GM12878 (cell line): ENCODE data around the gene LILRB3. TPM values are rescaled to one million over a fixed set of nuclear protein-coding genes. Genes with fewer than 3 reads are reported as not detected.
A peak's percentile ranks its signal among the peaks of the same experiment; 100 is the strongest.

Experiments used
- CREM ChIP-seq: IDR thresholded peaks from 2 replicates; pipeline ENCODE4 v1.6.1; 2014; ENCODE audit warnings: antibody characterized with exemption, low read depth
- EED ChIP-seq: sonication (generic); IDR thresholded peaks from 2 replicates; pipeline ENCODE4 v1.6.1; 2016; ENCODE audit warnings: antibody characterized with exemption, low read depth
- GABPA ChIP-seq: IDR thresholded peaks from 2 replicates; pipeline ENCODE4 v1.6.1; 2014; ENCODE audit warnings: antibody characterized with exemption, low read depth, mild to moderate bottlenecking, inconsistent platforms
- LARP7 ChIP-seq: fragments of 450-650 bp; IDR thresholded peaks from 2 replicates; pipeline ENCODE4 v1.6.1; 2017; ENCODE audit warnings: mild to moderate bottlenecking
- NR2C1 ChIP-seq: fragments of 450-650 bp; IDR thresholded peaks from 2 replicates; pipeline ENCODE4 v1.6.1; 2017; ENCODE audit warnings: antibody characterized with exemption, mild to moderate bottlenecking, moderate library complexity
- NRF1 ChIP-seq: conservative IDR thresholded peaks from 2 replicates; pipeline ENCODE4 v1.6.1; 2011; ENCODE audit warnings: mild to moderate bottlenecking, low read depth, low read length, improper control_type of control experiment
- PML ChIP-seq: IDR thresholded peaks from 2 replicates; pipeline ENCODE4 v1.6.1; 2012; ENCODE audit warnings: low read length, inconsistent platforms
- POLR2AphosphoS2 ChIP-seq: IDR thresholded peaks from 2 replicates; pipeline ENCODE4 v1.6.1; 2011; ENCODE audit warnings: low read depth, mild to moderate bottlenecking, low read length, improper control_type of control experiment, moderate library complexity
- POU2F2 ChIP-seq: IDR thresholded peaks from 3 replicates; pipeline ENCODE4 v1.6.1; 2011; ENCODE audit warnings: low read depth, mild to moderate bottlenecking, low read length, borderline replicate concordance
- PRDM15 ChIP-seq: fragments of 450-650 bp; formaldehyde crosslinking; IDR thresholded peaks from 2 replicates; pipeline ENCODE4 v1.4.0; 2020; ENCODE audit warnings: mild to moderate bottlenecking, moderate library complexity
- RAD21 ChIP-seq: IDR thresholded peaks from 2 replicates; pipeline ENCODE4 v1.6.1; 2011; ENCODE audit warnings: mild to moderate bottlenecking, low read depth, low read length, moderate library complexity; ENCODE audit not compliant: insufficient read depth
- RELA ChIP-seq: fragments of 450-650 bp; IDR thresholded peaks from 2 replicates; pipeline ENCODE4 v1.8.0; 2014; ENCODE audit warnings: borderline replicate concordance; ENCODE audit not compliant: partially characterized antibody
- RFX5 ChIP-seq: IDR thresholded peaks from 2 replicates; pipeline ENCODE4 v1.6.1; 2011; ENCODE audit warnings: low read depth, low read length, improper control_type of control experiment
- SRF ChIP-seq, 2 experiments: IDR thresholded peaks; 2 replicates each; pipeline ENCODE4 v1.6.1; 2011; ENCODE audit warnings: low read depth in 2 of 2, low read length in 2 of 2, mild to moderate bottlenecking in 1 of 2, moderate library complexity in 1 of 2
- STAT3 ChIP-seq: IDR thresholded peaks from 2 replicates; pipeline ENCODE4 v1.6.1; 2011; ENCODE audit warnings: low read depth, low read length, improper control_type of control experiment
- ZNF207 ChIP-seq: fragments of 450-650 bp; IDR thresholded peaks from 2 replicates; pipeline ENCODE4 v1.6.1; 2014; ENCODE audit warnings: antibody characterized with exemption, mild to moderate bottlenecking, borderline replicate concordance
- ZNF217 ChIP-seq: fragments of 450-650 bp; IDR thresholded peaks from 2 replicates; pipeline ENCODE4 v1.6.1; 2017; ENCODE audit warnings: antibody characterized with exemption, mild to moderate bottlenecking
- ZNF687 ChIP-seq: fragments of 450-650 bp; IDR thresholded peaks from 2 replicates; pipeline ENCODE4 v1.6.1; 2017; ENCODE audit warnings: mild to moderate bottlenecking, moderate library complexity
- polyA plus RNA-seq, 11 experiments: library from polyadenylated mRNA; depleted of rRNA in 4 of 11; unstranded in 6 of 11; stranded (reverse) in 5 of 11; fragments of >200 nt; fragmentation: Nextera tagmentation in 4 of 11; fragmentation: Illumina TruSeq in 1 of 11; extraction: Ambion mirVana in 4 of 11; extraction: Trizol in 1 of 11; gene quantifications; 1 replicate in 1 of 11; 2 replicates in 10 of 11; pipeline versions ENCODE4 v1.2.1 to v1.2.3, GENCODE V29; 2011 to 2016; ENCODE audit warnings: inconsistent platforms in 2 of 11, missing spikeins in 2 of 11, low read depth in 1 of 11
- total RNA-seq, 4 experiments: library from RNA; depleted of rRNA in 3 of 4; stranded (reverse); fragments of >200 nt in 3 of 4; fragmentation: Illumina TruSeq in 1 of 4; extraction: Trizol in 1 of 4; gene quantifications; 2 replicates each; pipeline versions ENCODE4 v1.2.1 to v1.2.3, GENCODE V29; 2013 to 2021
- TF ChIP-seq, protein P1 (sequence below): fragments of 450-650 bp; IDR thresholded peaks from 2 replicates; pipeline ENCODE4 v1.6.1; 2016; ENCODE audit warnings: mild to moderate bottlenecking, moderate library complexity, borderline replicate concordance

Gene LILRB3
- total and polyA plus RNA-seq, 10 of the 15 experiments (the other 5 are each of a cell fraction or from before 2014, with no cell fraction given), result 0.04 to 1.1 (median 0.18) TPM; not detected in 1

DNA sequence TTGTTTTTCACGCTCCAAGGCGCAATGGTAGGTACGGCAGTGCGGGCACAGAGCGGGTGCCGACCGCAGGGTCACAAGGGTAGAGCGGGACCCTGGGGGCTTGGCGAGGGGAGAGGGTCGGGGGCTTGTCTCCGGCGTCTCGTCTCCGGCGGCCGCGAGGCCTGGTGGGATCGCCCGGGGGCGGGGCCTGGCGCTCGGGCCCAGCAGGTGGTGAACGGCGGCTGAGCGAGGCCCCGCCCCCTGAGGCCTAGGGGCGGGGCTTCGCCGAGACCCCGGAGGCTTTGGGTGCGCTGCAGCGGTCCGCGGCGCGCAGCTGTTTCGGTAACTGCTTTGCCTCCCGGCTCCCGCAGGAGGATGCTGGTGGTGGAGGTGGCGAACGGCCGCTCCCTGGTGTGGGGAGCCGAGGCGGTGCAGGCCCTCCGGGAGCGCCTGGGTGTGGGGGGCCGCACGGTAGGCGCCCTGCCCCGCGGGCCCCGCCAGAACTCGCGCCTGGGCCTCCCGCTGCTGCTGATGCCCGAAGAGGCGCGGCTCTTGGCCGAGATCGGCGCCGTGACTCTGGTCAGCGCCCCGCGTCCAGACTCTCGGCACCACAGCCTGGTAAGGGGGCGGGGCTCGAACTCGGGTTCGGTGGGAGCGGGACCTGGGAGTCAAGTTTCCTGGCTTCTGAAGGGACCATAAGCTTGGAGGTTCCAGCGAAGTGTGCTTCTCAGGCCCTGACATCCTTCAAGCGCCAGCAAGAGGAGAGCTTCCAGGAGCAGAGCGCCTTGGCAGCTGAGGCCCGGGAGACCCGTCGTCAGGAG, 31.6 kb downstream of the LILRB3 start, which contains the start of gene TSEN34 (continued):
- TF ChIP-seq PRDM15 (CRISPR knock-in tag) (no peak), ZNF207 (peak; percentile 78), RFX5 (no peak), EED (no peak), LARP7 (peak; percentile 91), RELA (no peak), PML (no peak), NRF1 (0 out of 2 replicates have a peak, but pooled peaks have one; percentile 31), POLR2AphosphoS2 (no peak), POU2F2 (no peak), CREM (no peak), STAT3 (no peak), ZNF217 (no peak), ZNF687 (no peak; the same call in 1 of the 2 replicates), GABPA (no peak), RAD21 (no peak), SRF (IDR thresholded peaks at IDR 0.05; ENCODE audit: low read depth in 2 of 2, low read length in 2 of 2) (no peak), NR2C1 (no peak)
- TF ChIP-seq, protein P1, sequence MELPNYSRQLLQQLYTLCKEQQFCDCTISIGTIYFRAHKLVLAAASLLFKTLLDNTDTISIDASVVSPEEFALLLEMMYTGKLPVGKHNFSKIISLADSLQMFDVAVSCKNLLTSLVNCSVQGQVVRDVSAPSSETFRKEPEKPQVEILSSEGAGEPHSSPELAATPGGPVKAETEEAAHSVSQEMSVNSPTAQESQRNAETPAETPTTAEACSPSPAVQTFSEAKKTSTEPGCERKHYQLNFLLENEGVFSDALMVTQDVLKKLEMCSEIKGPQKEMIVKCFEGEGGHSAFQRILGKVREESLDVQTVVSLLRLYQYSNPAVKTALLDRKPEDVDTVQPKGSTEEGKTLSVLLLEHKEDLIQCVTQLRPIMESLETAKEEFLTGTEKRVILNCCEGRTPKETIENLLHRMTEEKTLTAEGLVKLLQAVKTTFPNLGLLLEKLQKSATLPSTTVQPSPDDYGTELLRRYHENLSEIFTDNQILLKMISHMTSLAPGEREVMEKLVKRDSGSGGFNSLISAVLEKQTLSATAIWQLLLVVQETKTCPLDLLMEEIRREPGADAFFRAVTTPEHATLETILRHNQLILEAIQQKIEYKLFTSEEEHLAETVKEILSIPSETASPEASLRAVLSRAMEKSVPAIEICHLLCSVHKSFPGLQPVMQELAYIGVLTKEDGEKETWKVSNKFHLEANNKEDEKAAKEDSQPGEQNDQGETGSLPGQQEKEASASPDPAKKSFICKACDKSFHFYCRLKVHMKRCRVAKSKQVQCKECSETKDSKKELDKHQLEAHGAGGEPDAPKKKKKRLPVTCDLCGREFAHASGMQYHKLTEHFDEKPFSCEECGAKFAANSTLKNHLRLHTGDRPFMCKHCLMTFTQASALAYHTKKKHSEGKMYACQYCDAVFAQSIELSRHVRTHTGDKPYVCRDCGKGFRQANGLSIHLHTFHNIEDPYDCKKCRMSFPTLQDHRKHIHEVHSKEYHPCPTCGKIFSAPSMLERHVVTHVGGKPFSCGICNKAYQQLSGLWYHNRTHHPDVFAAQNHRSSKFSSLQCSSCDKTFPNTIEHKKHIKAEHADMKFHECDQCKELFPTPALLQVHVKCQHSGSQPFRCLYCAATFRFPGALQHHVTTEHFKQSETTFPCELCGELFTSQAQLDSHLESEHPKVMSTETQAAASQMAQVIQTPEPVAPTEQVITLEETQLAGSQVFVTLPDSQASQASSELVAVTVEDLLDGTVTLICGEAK, result no peak
